Testis (tissue), 3 donors: Measurements from ENCODE around the gene TASP1. TPM values are rescaled to one million over a fixed set of nuclear protein-coding genes. Genes with fewer than 3 reads are reported as not detected.

Experiments used
- DNase-seq: peaks from one replicate; pipeline ENCODE4 v3.0.0-alpha.2; 2019
- H3K27ac ChIP-seq, 2 donors: fragments of 200-600 bp; sonication (generic); one replicate each; pipeline ENCODE4 v1.5.1; 2019
- H3K27me3 ChIP-seq: fragments of 200-600 bp; sonication (generic); one replicate; pipeline ENCODE4 v1.5.1; 2019
- H3K36me3 ChIP-seq: fragments of 200-600 bp; sonication (generic); one replicate; pipeline ENCODE4 v1.5.1; 2017; ENCODE audit warnings: low read depth; ENCODE audit errors: missing control alignments
- H3K4me1 ChIP-seq: fragments of 200-600 bp; sonication (generic); one replicate; pipeline ENCODE4 v1.5.1; 2019
- H3K4me3 ChIP-seq, 2 donors: fragments of 200-600 bp; sonication (generic); one replicate each; pipeline ENCODE4 v1.5.1; 2017 to 2019
- H3K9me3 ChIP-seq: fragments of 200-600 bp; sonication (generic); one replicate; pipeline ENCODE4 v1.5.1; 2017
- CTCF ChIP-seq, 3 experiments: fragments of 450-650 bp in 2 of 3; fragments of 200-600 bp in 1 of 3; sonication (generic) in 1 of 3; IDR thresholded peaks; one replicate each; pipeline ENCODE4 v1.5.1; 2016 to 2019; ENCODE audit warnings: antibody characterized with exemption in 3 of 3, mild to moderate bottlenecking in 2 of 3, moderate library complexity in 1 of 3
- POLR2A ChIP-seq: fragments of 450-650 bp; IDR thresholded peaks from one replicate; pipeline ENCODE4 v1.6.1; 2017; ENCODE audit warnings: antibody characterized with exemption, mild to moderate bottlenecking, moderate library complexity
- WGBS, 2 donors: methylation state at CpG; one replicate each; pipeline ENCODE4 v1.1.5; 2018; 5-methylcytosine and 5-hydroxymethylcytosine counted together
- intact Hi-C: fragments of 100-400 bp; cut with DNase I; formaldehyde crosslinking; loops from one replicate; pipeline ENCODE4 v1.15.1; 2023; ENCODE audit warnings: low total_unique reads
- polyA plus RNA-seq: library from polyadenylated mRNA; stranded (reverse); fragments of 350-450 nt; fragmentation: Illumina TruSeq; extraction: RNeasy Lipid Tissue Mini Kit (QIAGEN cat#74804); gene quantifications from one replicate; pipeline ENCODE4 v1.2.3, GENCODE V29; 2014; ENCODE audit warnings: low read depth, low replicate concordance; ENCODE audit not compliant: insufficient read depth
- total RNA-seq, 2 donors: library from RNA; depleted of rRNA; stranded (reverse); fragments of >200 nt; gene quantifications; one replicate each; pipeline ENCODE4 v1.2.3, GENCODE V29; 2016

The TASP1 gene
- total and polyA plus RNA-seq, 3 donors from 2014 or later: 10.5 to 14.4 (median 13.1) TPM

GRCh38 chr20:13672690-13673089 lies 34.0 kb upstream of the TASP1 start:
- Histone ChIP-seq H3K36me3 (no peaks in the 10 kb centered on the region), H3K27me3 (no peaks in the 10 kb centered on the region), H3K27ac (no peak overlapping the region), H3K4me3 (no peak overlapping the region), H3K4me1 (no peaks in the 10 kb centered on the region), H3K9me3 (no peaks in the 10 kb centered on the region)
- intact Hi-C loops: no loop called here
- no peak for TF ChIP-seq CTCF (IDR thresholded peaks at IDR 0.05)
- TF ChIP-seq POLR2A: no peak
- no peak for DNase-seq
- 83 to 85% methylated on average over 3 of the region's 3 CpGs for WGBS, 2 donors

GRCh38 chr20:13671916-13672378 lies 33.2 kb upstream of the TASP1 start:
- no peaks in the 10 kb centered on the region for H3K27me3 ChIP-seq
- H3K36me3 ChIP-seq: no peaks in the 10 kb centered on the region
- DNase-seq: no peak
- no peak overlapping the region for H3K4me3 ChIP-seq
- H3K9me3 ChIP-seq: no peaks in the 10 kb centered on the region
- WGBS, 2 donors: 35 to 36% methylated on average over 1 of the region's 1 CpG
- H3K4me1 ChIP-seq: no peaks in the 10 kb centered on the region
- TF ChIP-seq CTCF (IDR thresholded peaks at IDR 0.05): no peak
- no peak overlapping the region for H3K27ac ChIP-seq
- intact Hi-C loops: no loop called here

- no peak for DNase-seq
- no peak for TF ChIP-seq CTCF (IDR thresholded peaks at IDR 0.05)
- no peak for TF ChIP-seq POLR2A
- no peaks in the 10 kb centered on the region for H3K36me3 ChIP-seq
- no peak overlapping the region for H3K4me3 ChIP-seq
- H3K9me3 ChIP-seq: no peaks in the 10 kb centered on the region
- H3K4me1 ChIP-seq: no peaks in the 10 kb centered on the region
- intact Hi-C loops: no loop called here
- 52% methylated on average over 2 of the region's 2 CpGs for WGBS, 2 donors
- no peak overlapping the region for H3K27ac ChIP-seq
- H3K27me3 ChIP-seq: no peaks in the 10 kb centered on the region
Observed at GRCh38 chr20:13671512-13671911, 32.8 kb upstream of the TASP1 start.

- H3K4me1 ChIP-seq: no peaks in the 10 kb centered on the region
- H3K27me3 ChIP-seq: no peaks in the 10 kb centered on the region
- H3K4me3 ChIP-seq: no peak overlapping the region
- no peaks in the 10 kb centered on the region for H3K9me3 ChIP-seq
- H3K27ac ChIP-seq: no peak overlapping the region
- TF ChIP-seq POLR2A: no peak
- intact Hi-C loops: no loop called here
- no peaks in the 10 kb centered on the region for H3K36me3 ChIP-seq
- no peak for DNase-seq
Observed at GRCh38 chr20:13670160-13670559, 31.4 kb upstream of the TASP1 start.

GRCh38 chr20:13665709-13666395 lies 27.1 kb upstream of the TASP1 start:
- Histone ChIP-seq H3K27me3 (no peaks in the 10 kb centered on the region), H3K36me3 (no peaks in the 10 kb centered on the region), H3K4me3 (no peak overlapping the region), H3K27ac (no peak overlapping the region), H3K9me3 (no peaks in the 10 kb centered on the region), H3K4me1 (no peaks in the 10 kb centered on the region)
- intact Hi-C loops: no loop called here
- DNase-seq: no peak
- WGBS, 2 donors: 57 to 69% methylated on average over 7 of the region's 7 CpGs
- TF ChIP-seq POLR2A (no peak), CTCF (IDR thresholded peaks at IDR 0.05) (no peak)
